ENCODE data around the gene UTP11.
"Not testable (repeated sequence)": the region's sequence is repeated elsewhere in the genome, so short reads cannot be mapped to it uniquely, and the experiment has no call there.

UTP11 gene

DNA sequence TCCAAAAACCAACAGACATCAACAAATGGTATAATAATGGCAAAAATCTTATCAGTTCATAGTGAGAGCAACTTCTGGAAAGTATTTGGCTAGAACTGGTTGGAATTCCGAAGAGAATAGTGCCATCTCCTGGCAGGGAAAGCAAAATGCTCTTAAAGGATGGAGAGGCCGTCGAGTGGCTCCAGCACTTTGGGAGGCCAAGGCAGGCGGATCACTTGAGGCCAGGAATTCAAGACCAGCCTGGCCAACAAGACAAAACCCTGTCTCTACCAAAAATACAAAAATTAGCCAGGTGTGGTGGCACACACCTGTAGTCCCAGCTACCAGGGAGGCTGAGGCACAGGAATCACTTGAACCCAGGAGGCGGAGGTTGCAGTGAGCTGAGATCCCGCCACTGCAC is 37.5 kb upstream of the UTP11 start:
- H3K27ac ChIP-seq (ENCODE audit: low read length); H3K27me3 ChIP-seq (ENCODE audit: low read depth, low read length); H3K4me2 ChIP-seq (ENCODE audit: low read length); H3K9ac ChIP-seq (ENCODE audit: low read length); H2AFZ ChIP-seq (ENCODE audit: low read depth, low read length); H4K20me1 ChIP-seq (ENCODE audit: insufficient read depth, low read length); H3K79me2 ChIP-seq (ENCODE audit: low read length); H3K4me1 ChIP-seq (ENCODE audit: low read length); H3K4me3 ChIP-seq (ENCODE audit: low read length); H3K9me3 ChIP-seq (ENCODE audit: insufficient read depth, low read length): not testable (repeated sequence)
- TF ChIP-seq, protein P1, sequence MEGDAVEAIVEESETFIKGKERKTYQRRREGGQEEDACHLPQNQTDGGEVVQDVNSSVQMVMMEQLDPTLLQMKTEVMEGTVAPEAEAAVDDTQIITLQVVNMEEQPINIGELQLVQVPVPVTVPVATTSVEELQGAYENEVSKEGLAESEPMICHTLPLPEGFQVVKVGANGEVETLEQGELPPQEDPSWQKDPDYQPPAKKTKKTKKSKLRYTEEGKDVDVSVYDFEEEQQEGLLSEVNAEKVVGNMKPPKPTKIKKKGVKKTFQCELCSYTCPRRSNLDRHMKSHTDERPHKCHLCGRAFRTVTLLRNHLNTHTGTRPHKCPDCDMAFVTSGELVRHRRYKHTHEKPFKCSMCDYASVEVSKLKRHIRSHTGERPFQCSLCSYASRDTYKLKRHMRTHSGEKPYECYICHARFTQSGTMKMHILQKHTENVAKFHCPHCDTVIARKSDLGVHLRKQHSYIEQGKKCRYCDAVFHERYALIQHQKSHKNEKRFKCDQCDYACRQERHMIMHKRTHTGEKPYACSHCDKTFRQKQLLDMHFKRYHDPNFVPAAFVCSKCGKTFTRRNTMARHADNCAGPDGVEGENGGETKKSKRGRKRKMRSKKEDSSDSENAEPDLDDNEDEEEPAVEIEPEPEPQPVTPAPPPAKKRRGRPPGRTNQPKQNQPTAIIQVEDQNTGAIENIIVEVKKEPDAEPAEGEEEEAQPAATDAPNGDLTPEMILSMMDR (IDR thresholded peaks at IDR 0.05; ENCODE audit: low read depth, low read length), result peak; percentile 42
- peaks cover 26% of the 10 kb centered on the region for H3K36me3 ChIP-seq (replicated peaks; ENCODE audit: low read depth, low read length)

DNA sequence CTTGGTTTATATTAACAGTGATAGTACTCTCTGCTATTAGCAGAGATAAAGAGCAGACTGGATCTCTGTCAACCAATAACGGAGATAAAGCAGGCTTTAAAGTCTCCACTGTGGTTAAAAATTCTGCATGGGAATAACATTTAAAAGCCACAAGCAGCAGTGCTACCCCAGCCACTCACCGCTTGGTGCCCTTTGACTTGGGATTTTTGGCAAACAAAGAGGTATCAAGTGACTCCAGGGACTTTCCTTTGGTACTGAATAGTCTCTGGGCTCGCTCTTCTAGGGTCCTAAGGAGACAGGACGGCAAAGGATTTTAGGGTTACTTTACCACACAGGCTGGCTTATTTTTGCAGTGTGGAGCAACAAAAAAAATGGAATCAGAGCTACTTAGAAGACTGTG is 34.0 kb upstream of the UTP11 start:
- no peaks in the 10 kb centered on the region for H3K27me3 ChIP-seq (ENCODE audit: low read depth, low read length)
- H4K20me1 ChIP-seq (ENCODE audit: insufficient read depth, low read length), result no peaks in the 10 kb centered on the region
- no peak overlapping the region for H2AFZ ChIP-seq (ENCODE audit: low read depth, low read length)
- H3K9me3 ChIP-seq (ENCODE audit: insufficient read depth, low read length), result no peaks in the 10 kb centered on the region
- no peaks in the 10 kb centered on the region for H3K4me1 ChIP-seq (ENCODE audit: low read length)
- H3K4me2 ChIP-seq (ENCODE audit: low read length), result no peak overlapping the region
- no peak overlapping the region for H3K4me3 ChIP-seq (ENCODE audit: low read length)
- no peak overlapping the region for H3K27ac ChIP-seq (ENCODE audit: low read length)
- TF ChIP-seq EZH2phosphoT487 (IDR thresholded peaks at IDR 0.05; ENCODE audit: low read depth), result no peak
- TF ChIP-seq, protein P1 (IDR thresholded peaks at IDR 0.05; ENCODE audit: low read depth, low read length), result no peak
- H3K9ac ChIP-seq (ENCODE audit: low read length), result no peak overlapping the region
- no peaks in the 10 kb centered on the region for H3K79me2 ChIP-seq (ENCODE audit: low read length)
- peaks cover 38% of the 10 kb centered on the region for H3K36me3 ChIP-seq (replicated peaks; ENCODE audit: low read depth, low read length)

DNA sequence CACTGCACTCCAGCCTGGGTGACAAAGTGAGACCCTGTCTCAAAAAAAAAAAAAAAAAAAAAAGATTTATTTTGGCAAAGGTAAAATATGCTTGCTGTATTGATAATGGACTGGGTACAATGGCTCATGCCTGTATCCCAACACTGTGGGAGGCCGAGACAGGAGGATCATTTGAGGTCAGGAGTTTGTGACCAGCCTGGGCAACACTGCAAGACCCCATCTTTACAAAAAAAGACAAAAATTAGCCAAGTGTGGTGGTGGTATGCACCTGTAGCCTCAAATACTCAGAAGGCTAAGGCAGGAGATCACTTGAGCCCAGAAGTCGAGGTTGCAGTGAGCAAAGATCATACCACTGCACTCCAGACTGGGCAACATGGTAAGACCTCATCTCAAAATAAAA is 29.0 kb upstream of the UTP11 start:
- Histone ChIP-seq H3K9ac (ENCODE audit: low read length) (no peak overlapping the region), H3K27me3 (ENCODE audit: low read depth, low read length) (no peaks in the 10 kb centered on the region), H2AFZ (ENCODE audit: low read depth, low read length) (no peak overlapping the region), H4K20me1 (ENCODE audit: insufficient read depth, low read length) (no peaks in the 10 kb centered on the region), H3K4me1 (ENCODE audit: low read length) (peaks cover 6% of the 10 kb centered on the region), H3K79me2 (ENCODE audit: low read length) (peaks cover 14% of the 10 kb centered on the region), H3K27ac (ENCODE audit: low read length) (no peak overlapping the region), H3K4me3 (ENCODE audit: low read length) (no peak overlapping the region), H3K9me3 (ENCODE audit: insufficient read depth, low read length) (no peaks in the 10 kb centered on the region), H3K36me3 (replicated peaks; ENCODE audit: low read depth, low read length) (peaks cover 38% of the 10 kb centered on the region), H3K4me2 (ENCODE audit: low read length) (no peak overlapping the region)
- TF ChIP-seq, protein P1 (IDR thresholded peaks at IDR 0.05; ENCODE audit: low read depth, low read length), result no peak
- TF ChIP-seq EZH2phosphoT487 (IDR thresholded peaks at IDR 0.05; ENCODE audit: low read depth), result no peak

DNA sequence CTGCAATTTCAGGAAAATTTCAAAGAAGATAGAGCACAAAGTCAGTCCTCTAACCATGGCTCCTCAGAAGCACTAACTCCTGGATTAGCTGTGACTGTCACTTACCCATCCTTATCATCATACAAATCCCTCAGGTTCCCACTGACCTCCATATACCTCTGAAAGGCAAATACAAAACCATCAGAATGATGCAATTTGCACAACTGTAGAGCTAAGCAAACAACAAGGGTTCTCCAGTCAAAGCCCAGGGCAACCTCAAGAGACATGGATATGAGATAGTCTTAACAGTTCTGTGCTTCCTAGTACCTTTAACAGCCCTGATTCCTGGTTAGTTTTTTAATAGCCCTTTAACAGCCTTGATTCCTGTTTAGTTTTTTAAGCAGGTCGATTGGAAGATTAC is 24.9 kb upstream of the UTP11 start:
- no peak overlapping the region for H3K9ac ChIP-seq (ENCODE audit: low read length)
- TF ChIP-seq, protein P1 (IDR thresholded peaks at IDR 0.05; ENCODE audit: low read depth, low read length), result no peak
- no peak for TF ChIP-seq EZH2phosphoT487 (IDR thresholded peaks at IDR 0.05; ENCODE audit: low read depth)
- peaks cover 7% of the 10 kb centered on the region for H3K4me1 ChIP-seq (ENCODE audit: low read length)
- H3K9me3 ChIP-seq (ENCODE audit: insufficient read depth, low read length), result no peaks in the 10 kb centered on the region
- H2AFZ ChIP-seq (ENCODE audit: low read depth, low read length), result no peak overlapping the region
- peaks cover 21% of the 10 kb centered on the region for H3K36me3 ChIP-seq (replicated peaks; ENCODE audit: low read depth, low read length)
- H3K4me2 ChIP-seq (ENCODE audit: low read length), result 0 out of 2 replicates have a peak overlapping the region, but pooled peaks have one; percentile 40
- no peaks in the 10 kb centered on the region for H4K20me1 ChIP-seq (ENCODE audit: insufficient read depth, low read length)
- peaks cover 30% of the 10 kb centered on the region for H3K79me2 ChIP-seq (ENCODE audit: low read length)
- H3K27ac ChIP-seq (ENCODE audit: low read length), result no peak overlapping the region
- H3K4me3 ChIP-seq (ENCODE audit: low read length), result no peak overlapping the region
- H3K27me3 ChIP-seq (ENCODE audit: low read depth, low read length), result no peaks in the 10 kb centered on the region

Data from OCI-LY3 (cell line).